HG02885 (cell line): Measurements from ENCODE around the gene LMCD1.

Experiments used
- ATAC-seq: cut with Tn5 transposase; IDR thresholded peaks from one replicate; pipeline ENCODE4 v1.9.1; 2021; ENCODE audit warnings: mild to moderate bottlenecking; ENCODE audit not compliant: unreplicated experiment, poor library complexity

LMCD1 gene

DNA sequence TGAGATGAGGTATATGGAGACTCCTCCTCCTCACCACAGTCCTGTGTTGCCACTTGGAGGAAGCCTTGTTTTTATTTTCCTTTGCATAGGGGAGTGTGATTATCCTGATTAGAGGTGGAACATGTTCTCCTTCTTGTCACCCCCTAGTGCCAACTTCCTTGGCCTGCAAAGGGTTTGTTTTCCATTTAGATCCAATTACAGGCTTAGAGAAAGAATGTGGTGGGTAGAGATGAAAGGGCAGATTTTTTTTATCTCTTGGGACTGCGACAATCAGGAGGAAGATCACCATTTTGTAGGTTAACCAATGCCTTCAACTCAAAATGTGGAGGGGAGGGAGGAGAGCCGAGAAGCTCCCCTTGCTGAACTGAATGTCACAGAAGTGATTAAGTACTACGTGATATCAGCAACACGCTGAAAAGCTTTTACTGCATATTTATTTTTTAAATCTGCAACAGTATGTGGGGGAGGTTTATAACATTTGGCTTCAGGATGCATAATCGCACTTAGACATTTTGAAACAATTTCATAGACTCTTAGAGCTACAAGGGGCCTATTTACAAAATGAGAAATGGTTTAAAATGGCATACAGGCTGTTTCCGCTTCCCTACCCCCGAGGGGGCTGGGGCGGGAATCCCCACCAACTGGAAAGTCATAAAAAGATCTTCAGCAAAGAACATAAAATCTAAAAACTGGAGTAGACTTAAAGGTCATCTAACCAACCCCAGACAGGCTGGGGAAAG, 2.4 kb downstream of the LMCD1 start:
- ATAC-seq = peak; percentile 13

DNA sequence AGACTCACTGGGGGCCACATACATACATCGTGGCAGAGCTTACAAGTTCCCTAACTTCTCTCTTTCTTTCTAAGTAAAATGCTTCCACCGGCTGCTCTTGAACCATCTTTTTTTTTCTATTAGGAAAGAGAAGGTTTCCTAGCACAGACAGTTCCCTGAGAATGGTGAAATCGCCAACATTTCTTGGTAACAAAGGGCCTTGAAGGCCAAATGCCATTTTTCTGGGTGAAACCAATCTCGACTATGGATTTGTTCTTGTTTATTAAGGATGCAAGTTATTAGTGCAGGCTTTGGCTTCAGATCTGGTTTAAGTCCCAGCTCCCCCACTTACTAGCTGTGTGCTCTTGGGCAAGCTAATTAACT, 3.0 kb downstream of the LMCD1 start:
- no peak for ATAC-seq

- ATAC-seq = no peak
Measured at GRCh38 chr3:8505621-8506020, 4.0 kb downstream of the LMCD1 start.

DNA sequence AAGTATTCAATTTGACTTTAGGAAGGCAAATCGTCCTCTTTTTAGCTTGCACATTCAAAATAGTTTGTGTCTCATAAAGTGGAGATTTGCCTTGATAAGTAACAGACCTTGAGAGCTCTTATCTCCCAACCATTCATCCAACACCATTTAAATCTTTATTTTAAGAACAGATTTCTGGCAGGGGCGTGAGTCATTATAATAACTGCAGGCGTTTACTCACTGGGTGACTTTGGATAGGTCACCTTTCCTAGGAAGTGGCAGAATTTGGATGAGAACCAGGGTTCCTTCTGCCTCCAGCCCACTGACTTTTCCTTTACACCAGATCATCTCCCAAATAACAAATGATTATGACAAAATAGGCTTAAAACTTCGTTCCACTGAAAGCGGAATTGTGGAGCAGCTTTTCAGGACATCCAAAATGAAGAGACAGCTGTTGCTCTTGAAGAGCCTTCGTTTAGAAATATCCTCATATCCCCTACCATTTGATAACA, 5.0 kb downstream of the LMCD1 start:
- ATAC-seq = no peak

GRCh38 chr3:8507496-8507895, 5.9 kb downstream of the LMCD1 start:
- ATAC-seq = peak; percentile 52

DNA sequence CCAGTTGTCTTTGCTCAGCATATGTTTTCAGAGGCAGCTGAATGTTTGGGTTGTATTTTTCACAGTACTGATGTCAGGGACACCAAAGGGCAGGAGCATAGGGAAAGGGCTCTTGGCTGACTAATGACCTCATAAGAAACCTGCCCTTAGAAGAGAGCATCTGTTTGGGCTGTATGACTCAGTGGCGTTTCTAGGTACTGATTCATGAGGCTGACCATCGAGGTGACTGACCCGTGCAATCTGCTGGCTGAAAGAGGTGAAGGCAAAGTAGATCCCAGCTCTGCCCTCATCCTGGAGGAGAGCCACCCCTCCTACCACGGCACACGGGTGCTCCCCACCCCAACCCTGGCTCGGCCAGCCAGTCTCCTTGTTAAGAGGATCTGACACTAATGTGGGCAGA, 8.3 kb downstream of the LMCD1 start:
- ATAC-seq = no peak

DNA sequence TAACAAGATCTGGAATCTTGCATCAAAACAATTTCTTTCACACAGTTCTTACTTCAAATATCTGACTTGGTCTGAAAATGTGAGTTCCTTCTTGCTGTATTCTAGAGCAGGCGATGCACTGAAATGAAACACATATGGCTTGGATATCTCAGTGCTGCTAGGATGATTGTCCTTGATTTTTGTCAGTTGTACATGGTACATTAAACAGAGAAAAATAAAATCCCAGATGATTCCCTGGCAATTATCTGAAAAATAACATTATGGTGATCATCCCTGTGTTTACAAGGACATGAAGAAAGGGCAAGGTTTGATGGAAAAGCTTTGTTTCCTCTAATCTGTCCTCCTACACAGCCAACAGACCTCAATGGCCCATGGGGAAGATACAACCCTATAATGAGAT, 10.6 kb downstream of the LMCD1 start:
- ATAC-seq = no peak

DNA sequence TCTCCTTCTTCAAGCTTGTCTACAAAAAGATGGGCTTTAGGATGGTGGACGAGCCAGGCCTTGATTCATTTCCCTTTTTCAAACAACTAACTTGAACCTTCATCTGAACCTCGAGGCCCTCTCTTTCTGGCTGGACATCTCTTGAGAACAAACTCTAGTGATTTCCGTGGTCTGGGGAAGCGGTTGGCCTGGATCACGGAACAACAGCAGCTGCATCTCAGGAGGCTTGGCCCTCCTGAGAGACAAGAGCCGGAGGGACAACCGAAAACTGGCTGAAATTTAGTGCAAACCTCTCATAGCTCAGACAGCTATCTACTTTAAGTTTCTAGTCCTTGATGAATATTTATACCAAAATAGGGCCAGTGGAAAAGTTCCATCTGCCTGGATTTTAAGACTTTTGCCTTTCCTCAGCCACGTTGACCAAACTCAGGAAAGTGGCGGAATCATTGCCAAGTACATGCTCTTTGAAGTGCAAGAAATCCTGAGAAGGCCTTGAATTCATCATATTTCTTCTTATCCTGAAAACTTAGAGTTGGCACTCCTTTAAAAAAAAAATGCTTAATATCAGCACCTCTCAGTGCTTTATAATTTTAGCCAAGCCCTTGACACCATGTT, 14.5 kb downstream of the LMCD1 start:
- no peak for ATAC-seq

- ATAC-seq = no peak
Measured at GRCh38 chr3:8516783-8517182, 15.2 kb downstream of the LMCD1 start.

- no peak for ATAC-seq
Measured at GRCh38 chr3:8517487-8517886, 15.9 kb downstream of the LMCD1 start.

- ATAC-seq = no peak
Measured at GRCh38 chr3:8518138-8518537, 16.5 kb downstream of the LMCD1 start.

DNA sequence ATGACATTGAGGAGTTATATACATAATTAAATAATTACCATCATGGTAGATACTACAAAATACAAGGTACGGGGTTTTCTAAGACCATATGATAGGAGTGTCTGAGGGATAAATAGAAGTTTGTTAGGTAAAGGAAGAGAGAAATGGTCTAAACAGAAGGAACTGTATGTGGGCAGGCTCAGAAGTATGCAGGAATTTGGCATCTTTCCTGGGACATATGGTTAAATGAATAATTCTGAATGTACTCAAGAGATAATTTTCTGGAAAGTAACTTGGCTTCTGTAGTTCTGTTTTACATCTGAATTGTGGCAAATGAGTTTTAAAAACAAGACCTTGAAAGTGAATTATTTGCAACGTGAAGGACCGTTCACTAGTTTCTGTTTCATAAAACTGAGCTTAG, 17.5 kb downstream of the LMCD1 start:
- no peak for ATAC-seq

DNA sequence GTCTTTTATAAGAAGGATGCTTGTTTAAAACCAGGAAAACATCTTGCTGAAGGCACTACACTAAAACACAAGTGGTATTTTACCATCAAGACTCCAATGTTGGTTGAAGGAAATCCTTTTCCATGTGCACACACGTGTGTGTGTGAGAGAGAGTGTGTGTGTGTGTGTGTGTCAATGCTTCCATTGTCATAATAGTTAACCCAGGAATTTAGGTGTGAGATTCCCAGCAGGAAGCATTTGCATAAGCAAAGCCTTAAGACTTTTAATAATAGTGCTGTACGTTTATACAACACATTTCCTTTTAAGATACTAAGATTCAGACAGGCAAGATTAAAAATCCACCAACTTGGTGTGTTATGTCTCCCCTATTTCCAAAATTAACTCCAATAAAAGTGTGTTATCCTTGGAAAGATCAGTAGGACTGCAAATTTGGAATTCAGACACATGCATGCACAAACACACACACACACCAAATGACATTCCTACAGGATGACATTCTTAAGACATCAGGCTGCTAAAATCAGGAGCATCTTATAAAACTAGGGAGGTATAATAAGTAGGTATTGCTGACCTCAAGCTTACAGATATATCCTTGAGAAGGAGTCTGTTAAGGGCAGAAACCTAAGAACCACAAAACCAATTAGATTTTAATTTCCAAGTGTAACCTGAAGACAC, 18.3 kb downstream of the LMCD1 start:
- ATAC-seq = no peak

GRCh38 chr3:8520816-8521403, 19.3 kb downstream of the LMCD1 start:
- no peak for ATAC-seq

- ATAC-seq = no peak
Measured at GRCh38 chr3:8523041-8523440, 21.4 kb downstream of the LMCD1 start.

- no peak for ATAC-seq
Measured at GRCh38 chr3:8524249-8524648, 22.6 kb downstream of the LMCD1 start.

DNA sequence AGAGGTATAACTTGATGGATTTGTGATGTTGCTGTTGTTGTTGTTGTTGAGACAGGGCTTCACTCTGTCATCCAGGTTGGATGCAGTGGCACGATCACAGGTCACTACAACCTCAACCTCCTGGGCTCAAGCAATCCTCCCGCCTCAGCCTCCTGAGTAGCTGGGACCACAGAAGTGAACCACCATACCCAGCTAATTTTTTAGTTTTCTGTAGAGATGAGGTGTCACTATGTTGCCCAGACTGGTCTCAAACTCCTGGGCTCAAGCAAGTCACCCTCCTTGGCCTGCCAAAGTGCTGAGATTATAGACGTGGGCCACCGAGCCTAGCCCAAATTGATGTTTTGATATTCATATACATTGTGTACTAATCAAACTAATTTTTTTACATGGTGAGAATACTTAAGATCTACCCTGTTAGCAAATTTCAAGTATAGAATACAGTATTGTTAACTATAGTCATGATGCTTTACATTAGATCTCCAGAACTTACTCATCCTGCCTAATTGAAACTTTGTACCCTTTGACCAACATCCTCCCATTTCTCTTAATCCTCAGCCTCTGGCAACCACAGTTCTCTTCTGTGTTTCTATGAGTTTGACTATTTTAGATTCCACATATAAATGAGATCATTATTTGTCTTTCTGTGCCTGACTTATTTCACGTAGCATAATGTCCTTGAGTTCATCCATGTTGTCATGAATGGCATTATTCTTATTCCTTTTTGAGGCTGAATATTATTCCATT, 23.2 kb downstream of the LMCD1 start:
- no peak for ATAC-seq

DNA sequence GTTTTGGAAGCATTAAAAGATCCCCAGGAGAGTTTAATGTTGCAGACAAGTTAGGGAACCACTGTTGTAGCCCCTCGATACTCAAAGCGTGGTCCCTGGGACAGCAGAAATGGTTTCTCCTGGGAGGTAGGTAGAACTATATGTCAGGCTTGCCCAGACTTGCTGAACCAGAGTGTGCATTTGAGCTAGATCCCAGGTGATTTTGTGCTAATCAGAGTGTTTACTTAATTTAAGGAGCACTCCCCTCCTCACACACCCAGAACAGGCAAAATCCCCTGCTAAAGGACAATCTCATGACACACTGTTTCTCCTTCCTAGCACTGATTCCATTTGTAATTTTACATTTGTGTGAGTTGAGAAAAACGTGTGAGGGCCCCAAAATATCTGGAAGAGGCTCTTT, 24.3 kb downstream of the LMCD1 start:
- no peak for ATAC-seq

- ATAC-seq = no peak
Measured at GRCh38 chr3:8529181-8529637, 27.6 kb downstream of the LMCD1 start.

DNA sequence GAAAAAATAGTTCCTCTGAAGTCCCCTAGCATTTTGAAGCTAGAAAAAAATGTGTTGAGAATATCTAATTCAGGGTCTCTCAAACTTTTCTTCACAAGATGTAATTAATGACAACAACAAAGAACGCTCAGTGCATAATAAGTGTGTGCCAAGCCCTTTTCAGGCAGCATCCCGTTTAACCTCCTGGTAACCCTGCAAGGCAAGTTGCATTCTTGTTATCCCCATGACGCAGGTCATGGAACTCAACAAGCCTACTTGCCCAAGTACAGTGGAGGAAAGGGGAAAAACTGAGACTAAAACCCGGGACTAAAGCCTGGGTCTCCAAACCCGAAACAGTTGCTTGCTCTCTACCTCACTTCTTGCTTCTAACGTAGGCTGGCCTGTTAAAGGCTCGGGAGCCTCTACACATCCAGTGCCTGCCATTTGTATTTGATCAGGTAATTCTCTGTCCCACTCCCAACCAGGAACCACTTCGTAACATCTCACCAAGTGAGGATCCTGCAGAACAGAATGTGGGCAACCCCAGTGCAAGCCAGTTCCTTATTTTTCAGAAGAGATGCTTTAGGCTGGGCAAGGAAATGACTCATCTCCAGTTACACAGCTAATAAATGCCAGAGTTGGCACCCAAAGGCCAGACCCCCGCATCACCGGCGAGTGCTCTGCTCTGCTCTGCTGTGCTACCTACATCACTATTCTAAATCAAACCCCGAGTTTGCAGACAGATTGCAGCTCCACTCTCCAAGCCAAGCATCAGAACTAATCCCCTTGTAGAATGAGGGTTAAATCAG, 28.3 kb downstream of the LMCD1 start:
- no peak for ATAC-seq
